NK-92 treated with Interleukin-12 subunit alpha and Interleukin-12 subunit beta, amount 100 ng/mL, for 24 hours (cell line): ENCODE measurements around the gene PSEN2.
"Not testable (repeated sequence)": the region's sequence is repeated elsewhere in the genome, so short reads cannot be mapped to it uniquely, and the experiment has no call there.

ENCODE experiments used
- DNase-seq: peaks from one replicate; lab custom pipeline; 2025; lab: John Stamatoyannopoulos, UW

Gene PSEN2

GRCh38 chr1:226916497-226916896, 46.1 kb downstream of the PSEN2 start:
- no peak for DNase-seq

- DNase-seq: no peak
Observed at GRCh38 chr1:226919587-226919986, 49.2 kb downstream of the PSEN2 start.

- no peak for DNase-seq
Observed at GRCh38 chr1:226919995-226920394, 49.6 kb downstream of the PSEN2 start.

GRCh38 chr1:226920446-226920894, 50.1 kb downstream of the PSEN2 start:
- DNase-seq: no peak

GRCh38 chr1:226921504-226921903, 51.1 kb downstream of the PSEN2 start:
- DNase-seq: no peak

GRCh38 chr1:226929260-226930111, 59.1 kb downstream of the PSEN2 start:
- not testable (repeated sequence) for DNase-seq

- DNase-seq: no peak
Observed at GRCh38 chr1:226934483-226935237, 64.2 kb downstream of the PSEN2 start.

GRCh38 chr1:226937940-226938725, 67.7 kb downstream of the PSEN2 start:
- DNase-seq: no peak

GRCh38 chr1:226938903-226939437, 68.6 kb downstream of the PSEN2 start:
- DNase-seq: no peak

GRCh38 chr1:226939438-226940028, 69.1 kb downstream of the PSEN2 start:
- DNase-seq: peak; percentile 79

GRCh38 chr1:226940029-226940805, 69.8 kb downstream of the PSEN2 start, which contains the start of gene COQ8A:
Gene COQ8A (plus strand): TSS chr1:226940294. CDS start chr1:226961386, 21,092 bp downstream.
- DNase-seq: peak; percentile 98

GRCh38 chr1:226940806-226941067, 70.3 kb downstream of the PSEN2 start:
- DNase-seq: no peak

- no peak for DNase-seq
Observed at GRCh38 chr1:226942392-226942791, 72.0 kb downstream of the PSEN2 start.

GRCh38 chr1:226943156-226943555, 72.7 kb downstream of the PSEN2 start:
- no peak for DNase-seq

- no peak for DNase-seq
Observed at GRCh38 chr1:226943927-226944326, 73.5 kb downstream of the PSEN2 start.

- DNase-seq: no peak
Observed at GRCh38 chr1:226945106-226945857, 74.9 kb downstream of the PSEN2 start.
